ENCODE data around the gene RNF19B.
A peak's percentile ranks its signal among the peaks of the same experiment; 100 is the strongest.

GRCh38 chr1:33008051-33008914 is 43.7 kb upstream of the RNF19B start:
- TF ChIP-seq POLR2A (IDR thresholded peaks at IDR 0.05): peak in 1 of 3 donors; percentile 10
- TF ChIP-seq, protein P1, sequence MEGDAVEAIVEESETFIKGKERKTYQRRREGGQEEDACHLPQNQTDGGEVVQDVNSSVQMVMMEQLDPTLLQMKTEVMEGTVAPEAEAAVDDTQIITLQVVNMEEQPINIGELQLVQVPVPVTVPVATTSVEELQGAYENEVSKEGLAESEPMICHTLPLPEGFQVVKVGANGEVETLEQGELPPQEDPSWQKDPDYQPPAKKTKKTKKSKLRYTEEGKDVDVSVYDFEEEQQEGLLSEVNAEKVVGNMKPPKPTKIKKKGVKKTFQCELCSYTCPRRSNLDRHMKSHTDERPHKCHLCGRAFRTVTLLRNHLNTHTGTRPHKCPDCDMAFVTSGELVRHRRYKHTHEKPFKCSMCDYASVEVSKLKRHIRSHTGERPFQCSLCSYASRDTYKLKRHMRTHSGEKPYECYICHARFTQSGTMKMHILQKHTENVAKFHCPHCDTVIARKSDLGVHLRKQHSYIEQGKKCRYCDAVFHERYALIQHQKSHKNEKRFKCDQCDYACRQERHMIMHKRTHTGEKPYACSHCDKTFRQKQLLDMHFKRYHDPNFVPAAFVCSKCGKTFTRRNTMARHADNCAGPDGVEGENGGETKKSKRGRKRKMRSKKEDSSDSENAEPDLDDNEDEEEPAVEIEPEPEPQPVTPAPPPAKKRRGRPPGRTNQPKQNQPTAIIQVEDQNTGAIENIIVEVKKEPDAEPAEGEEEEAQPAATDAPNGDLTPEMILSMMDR (IDR thresholded peaks at IDR 0.05): no peak

Measured in body of pancreas (tissue), 4 donors.